ENCODE results near the gene AGAP1.
A peak's percentile ranks its signal among the peaks of the same experiment; 100 is the strongest.

Gene AGAP1

GRCh38 chr2:235793163-235793752, 299.4 kb downstream of the AGAP1 start:
- Histone ChIP-seq H3K27me3 (ENCODE audit: insufficient read depth, poor library complexity, severe bottlenecking) (no peaks in the 10 kb centered on the region), H3K36me3 (ENCODE audit: low read depth) (peaks cover 13% of the 10 kb centered on the region), H3K4me1 (ENCODE audit: insufficient read depth, poor library complexity, severe bottlenecking) (no peaks in the 10 kb centered on the region), H3K4me3 (ENCODE audit: severe bottlenecking) (no peak overlapping the region), H3K27ac (ENCODE audit: poor library complexity, severe bottlenecking) (no peak overlapping the region), H3K9me3 (ENCODE audit: severe bottlenecking) (no peaks in the 10 kb centered on the region)
- peak; percentile 43 for TF ChIP-seq CTCF (IDR thresholded peaks at IDR 0.05; ENCODE audit: poor library complexity, severe bottlenecking)
- DNase-seq (ENCODE audit: low spot score) (no peak), ATAC-seq (ENCODE audit: low read depth) (peak; percentile 66)

- H3K4me1 ChIP-seq (ENCODE audit: insufficient read depth, poor library complexity, severe bottlenecking): no peaks in the 10 kb centered on the region
- TF ChIP-seq CTCF (IDR thresholded peaks at IDR 0.05; ENCODE audit: poor library complexity, severe bottlenecking): no peak
- H3K4me3 ChIP-seq (ENCODE audit: severe bottlenecking): no peak overlapping the region
- H3K27ac ChIP-seq (ENCODE audit: poor library complexity, severe bottlenecking): no peak overlapping the region
- DNase-seq (ENCODE audit: low spot score) (no peak), ATAC-seq (ENCODE audit: low read depth) (no peak)
- H3K9me3 ChIP-seq (ENCODE audit: severe bottlenecking): no peaks in the 10 kb centered on the region
- no peaks in the 10 kb centered on the region for H3K27me3 ChIP-seq (ENCODE audit: insufficient read depth, poor library complexity, severe bottlenecking)
- peaks cover 39% of the 10 kb centered on the region for H3K36me3 ChIP-seq (ENCODE audit: low read depth)
Observed at GRCh38 chr2:235799281-235799680, 305.4 kb downstream of the AGAP1 start.

GRCh38 chr2:235802542-235802941, 308.7 kb downstream of the AGAP1 start:
- Histone ChIP-seq H3K9me3 (ENCODE audit: severe bottlenecking) (no peaks in the 10 kb centered on the region), H3K4me1 (ENCODE audit: insufficient read depth, poor library complexity, severe bottlenecking) (no peaks in the 10 kb centered on the region), H3K4me3 (ENCODE audit: severe bottlenecking) (no peak overlapping the region), H3K27ac (ENCODE audit: poor library complexity, severe bottlenecking) (no peak overlapping the region), H3K36me3 (ENCODE audit: low read depth) (peaks cover 48% of the 10 kb centered on the region), H3K27me3 (ENCODE audit: insufficient read depth, poor library complexity, severe bottlenecking) (no peaks in the 10 kb centered on the region)
- ATAC-seq (ENCODE audit: low read depth): no peak
- TF ChIP-seq CTCF (IDR thresholded peaks at IDR 0.05; ENCODE audit: poor library complexity, severe bottlenecking): no peak
- no peak for DNase-seq (ENCODE audit: low spot score)

GRCh38 chr2:235803028-235803427, 309.2 kb downstream of the AGAP1 start:
- peaks cover 48% of the 10 kb centered on the region for H3K36me3 ChIP-seq (ENCODE audit: low read depth)
- no peak overlapping the region for H3K27ac ChIP-seq (ENCODE audit: poor library complexity, severe bottlenecking)
- no peaks in the 10 kb centered on the region for H3K4me1 ChIP-seq (ENCODE audit: insufficient read depth, poor library complexity, severe bottlenecking)
- H3K27me3 ChIP-seq (ENCODE audit: insufficient read depth, poor library complexity, severe bottlenecking): no peaks in the 10 kb centered on the region
- DNase-seq (ENCODE audit: low spot score) (no peak), ATAC-seq (ENCODE audit: low read depth) (no peak)
- TF ChIP-seq CTCF (IDR thresholded peaks at IDR 0.05; ENCODE audit: poor library complexity, severe bottlenecking): peak; percentile 23
- H3K4me3 ChIP-seq (ENCODE audit: severe bottlenecking): no peak overlapping the region
- H3K9me3 ChIP-seq (ENCODE audit: severe bottlenecking): no peaks in the 10 kb centered on the region

GRCh38 chr2:235804676-235805075, 310.8 kb downstream of the AGAP1 start:
- no peak for TF ChIP-seq CTCF (IDR thresholded peaks at IDR 0.05; ENCODE audit: poor library complexity, severe bottlenecking)
- Histone ChIP-seq H3K9me3 (ENCODE audit: severe bottlenecking) (no peaks in the 10 kb centered on the region), H3K4me3 (ENCODE audit: severe bottlenecking) (no peak overlapping the region), H3K4me1 (ENCODE audit: insufficient read depth, poor library complexity, severe bottlenecking) (no peaks in the 10 kb centered on the region), H3K36me3 (ENCODE audit: low read depth) (peaks cover 49% of the 10 kb centered on the region), H3K27me3 (ENCODE audit: insufficient read depth, poor library complexity, severe bottlenecking) (no peaks in the 10 kb centered on the region), H3K27ac (ENCODE audit: poor library complexity, severe bottlenecking) (no peak overlapping the region)
- no peak for ATAC-seq (ENCODE audit: low read depth)
- no peak for DNase-seq (ENCODE audit: low spot score)

All from RWPE2 (cell line).